HEK293T (cell line): ENCODE data around the gene TAS2R42.

Experiments used
- BHLHE40 ChIP-seq: fragments of 450-650 bp; IDR thresholded peaks from 2 replicates; pipeline ENCODE4 v1.6.1; 2016; ENCODE audit warnings: mild to moderate bottlenecking, moderate library complexity, borderline replicate concordance
- CTBP1 ChIP-seq: fragments of 450-650 bp; IDR thresholded peaks from 2 replicates; pipeline ENCODE4 v1.6.1; 2016; ENCODE audit warnings: borderline replicate concordance
- FOXA1 ChIP-seq: fragments of 450-650 bp; IDR thresholded peaks from 2 replicates; pipeline ENCODE4 v1.6.1; 2016; ENCODE audit warnings: mild to moderate bottlenecking
- FOXK2 ChIP-seq: fragments of 450-650 bp; IDR thresholded peaks from 2 replicates; pipeline ENCODE4 v1.6.1; 2016; ENCODE audit warnings: mild to moderate bottlenecking
- FOXM1 ChIP-seq: fragments of 450-650 bp; IDR thresholded peaks from 2 replicates; pipeline ENCODE4 v1.6.1; 2017; ENCODE audit warnings: mild to moderate bottlenecking, borderline replicate concordance
- L3MBTL2 ChIP-seq: fragments of 450-650 bp; conservative IDR thresholded peaks from 2 replicates; pipeline ENCODE4 v1.6.1; 2016; ENCODE audit warnings: mild to moderate bottlenecking
- LEF1 ChIP-seq: fragments of 450-650 bp; IDR thresholded peaks from 2 replicates; pipeline ENCODE4 v1.6.1; 2017; ENCODE audit warnings: mild to moderate bottlenecking, borderline replicate concordance
- NFRKB ChIP-seq: fragments of 450-650 bp; IDR thresholded peaks from 2 replicates; pipeline ENCODE4 v1.6.1; 2016; ENCODE audit warnings: mild to moderate bottlenecking, moderate library complexity
- SP1 ChIP-seq: fragments of 450-650 bp; IDR thresholded peaks from 2 replicates; pipeline ENCODE4 v1.6.1; 2017
- SUZ12 ChIP-seq: fragments of 450-650 bp; IDR thresholded peaks from 2 replicates; pipeline ENCODE4 v1.6.1; 2016; ENCODE audit warnings: mild to moderate bottlenecking
- TARDBP ChIP-seq: fragments of 450-650 bp; IDR thresholded peaks from 2 replicates; pipeline ENCODE4 v1.6.1; 2016
- ZNF384 ChIP-seq: fragments of 450-650 bp; IDR thresholded peaks from 2 replicates; pipeline ENCODE4 v1.6.1; 2016
- TF ChIP-seq, protein P1 (sequence below): fragments of 450-650 bp; IDR thresholded peaks from 2 replicates; pipeline ENCODE4 v1.6.1; 2016

- TF ChIP-seq, protein P1, sequence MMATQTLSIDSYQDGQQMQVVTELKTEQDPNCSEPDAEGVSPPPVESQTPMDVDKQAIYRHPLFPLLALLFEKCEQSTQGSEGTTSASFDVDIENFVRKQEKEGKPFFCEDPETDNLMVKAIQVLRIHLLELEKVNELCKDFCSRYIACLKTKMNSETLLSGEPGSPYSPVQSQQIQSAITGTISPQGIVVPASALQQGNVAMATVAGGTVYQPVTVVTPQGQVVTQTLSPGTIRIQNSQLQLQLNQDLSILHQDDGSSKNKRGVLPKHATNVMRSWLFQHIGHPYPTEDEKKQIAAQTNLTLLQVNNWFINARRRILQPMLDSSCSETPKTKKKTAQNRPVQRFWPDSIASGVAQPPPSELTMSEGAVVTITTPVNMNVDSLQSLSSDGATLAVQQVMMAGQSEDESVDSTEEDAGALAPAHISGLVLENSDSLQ, result no peak
- TF ChIP-seq L3MBTL2 (no peak), CTBP1 (no peak), TARDBP (no peak), FOXK2 (no peak), FOXA1 (no peak), LEF1 (no peak), ZNF384 (no peak), SP1 (no peak), FOXM1 (no peak), SUZ12 (no peak), NFRKB (no peak), BHLHE40 (no peak)
Measured at GRCh38 chr12:11144297-11144696, 42.4 kb downstream of the TAS2R42 start.
